Measurements from ENCODE around the gene FLVCR2. TPM values are rescaled to one million over a fixed set of nuclear protein-coding genes. Genes with fewer than 3 reads are reported as not detected.
A peak's percentile ranks its signal among the peaks of the same experiment; 100 is the strongest.

The FLVCR2 gene, protein sequence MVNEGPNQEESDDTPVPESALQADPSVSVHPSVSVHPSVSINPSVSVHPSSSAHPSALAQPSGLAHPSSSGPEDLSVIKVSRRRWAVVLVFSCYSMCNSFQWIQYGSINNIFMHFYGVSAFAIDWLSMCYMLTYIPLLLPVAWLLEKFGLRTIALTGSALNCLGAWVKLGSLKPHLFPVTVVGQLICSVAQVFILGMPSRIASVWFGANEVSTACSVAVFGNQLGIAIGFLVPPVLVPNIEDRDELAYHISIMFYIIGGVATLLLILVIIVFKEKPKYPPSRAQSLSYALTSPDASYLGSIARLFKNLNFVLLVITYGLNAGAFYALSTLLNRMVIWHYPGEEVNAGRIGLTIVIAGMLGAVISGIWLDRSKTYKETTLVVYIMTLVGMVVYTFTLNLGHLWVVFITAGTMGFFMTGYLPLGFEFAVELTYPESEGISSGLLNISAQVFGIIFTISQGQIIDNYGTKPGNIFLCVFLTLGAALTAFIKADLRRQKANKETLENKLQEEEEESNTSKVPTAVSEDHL
- 2.9 and 7.0 TPM in 2 replicates for total RNA-seq (2014; rRNA removed; shearing (Covaris generic); ENCODE audit: low replicate concordance)

- in situ Hi-C loops (cut with HindIII; ENCODE audit: low pct_unique_long_range_greater_than_20kb, low sequenced_read_pairs), result no loop called here
- peak; percentile 73 for DNase-seq (ENCODE audit: low read depth)
Observed at GRCh38 chr14:75578102-75578785, at the start of gene FLVCR2. Gene FLVCR2, plus strand, starts transcription at chr14:75578620. Its CDS starts 353 bp downstream, at chr14:75578973.

DNA sequence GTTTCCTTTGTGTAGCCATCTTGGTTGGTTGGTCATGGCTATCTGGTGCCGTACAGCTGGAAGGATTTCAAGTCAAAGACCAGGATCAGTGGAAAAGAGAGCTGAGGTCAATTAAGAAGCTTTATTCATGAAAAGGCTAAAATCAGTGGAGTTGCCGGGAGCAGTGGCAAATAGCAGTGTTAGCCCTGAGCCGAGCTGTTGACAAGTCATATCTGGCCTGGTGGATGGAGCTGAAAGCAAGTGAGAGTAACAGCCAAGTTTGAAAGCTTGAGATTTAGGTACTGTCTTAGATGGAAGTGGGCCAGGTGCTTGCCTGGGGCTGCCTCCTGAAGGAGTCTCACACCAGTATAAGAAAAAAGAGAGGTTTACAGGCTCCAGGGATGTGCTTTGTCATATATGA is 47.2 kb upstream of the FLVCR2 start:
- in situ Hi-C loops (cut with HindIII; ENCODE audit: low pct_unique_long_range_greater_than_20kb, low sequenced_read_pairs), result no loop called here
- DNase-seq (ENCODE audit: low read depth), result no peak

GRCh38 chr14:75531660-75532317 is 46.6 kb upstream of the FLVCR2 start:
- DNase-seq (ENCODE audit: low read depth), result peak; percentile 72
- in situ Hi-C loops (cut with HindIII; ENCODE audit: low pct_unique_long_range_greater_than_20kb, low sequenced_read_pairs), result no loop called here

DNA sequence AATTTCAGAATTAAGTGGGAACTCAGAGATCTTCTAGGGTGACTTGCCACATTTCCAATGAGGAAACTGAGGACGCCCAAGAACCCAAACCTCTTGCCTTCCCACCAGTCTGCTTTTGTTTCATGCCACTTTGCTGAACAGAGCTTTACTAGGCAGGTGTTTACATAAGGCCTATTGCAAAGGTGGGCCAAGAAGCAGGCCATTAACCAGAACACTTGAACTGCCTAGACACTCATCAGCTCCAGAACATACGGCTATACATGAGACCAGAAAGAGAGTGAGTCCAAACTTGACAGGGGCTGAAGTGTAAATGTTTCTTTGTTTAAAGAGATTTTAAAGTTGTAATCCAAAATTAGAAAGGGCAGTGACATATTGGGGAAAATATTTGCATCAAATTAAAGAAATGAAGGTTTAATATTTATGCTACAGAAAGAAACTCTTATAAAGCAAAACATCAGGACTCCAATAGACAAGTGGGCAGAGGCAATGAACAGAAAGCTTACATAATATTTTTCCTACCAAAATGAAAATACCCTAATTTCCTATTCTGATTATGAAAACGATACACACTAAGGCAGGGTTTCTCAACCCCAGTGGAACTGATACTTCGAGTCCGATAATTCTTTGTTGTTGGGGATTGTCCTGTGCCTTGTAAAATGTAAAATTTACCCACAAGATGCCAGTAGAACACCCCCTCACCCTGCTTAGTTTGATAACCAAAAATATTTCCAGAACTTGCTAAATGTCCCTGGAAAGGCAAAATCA is 44.4 kb upstream of the FLVCR2 start:
- in situ Hi-C loops (cut with HindIII; ENCODE audit: low pct_unique_long_range_greater_than_20kb, low sequenced_read_pairs), result no loop called here
- no peak for DNase-seq (ENCODE audit: low read depth)

DNA sequence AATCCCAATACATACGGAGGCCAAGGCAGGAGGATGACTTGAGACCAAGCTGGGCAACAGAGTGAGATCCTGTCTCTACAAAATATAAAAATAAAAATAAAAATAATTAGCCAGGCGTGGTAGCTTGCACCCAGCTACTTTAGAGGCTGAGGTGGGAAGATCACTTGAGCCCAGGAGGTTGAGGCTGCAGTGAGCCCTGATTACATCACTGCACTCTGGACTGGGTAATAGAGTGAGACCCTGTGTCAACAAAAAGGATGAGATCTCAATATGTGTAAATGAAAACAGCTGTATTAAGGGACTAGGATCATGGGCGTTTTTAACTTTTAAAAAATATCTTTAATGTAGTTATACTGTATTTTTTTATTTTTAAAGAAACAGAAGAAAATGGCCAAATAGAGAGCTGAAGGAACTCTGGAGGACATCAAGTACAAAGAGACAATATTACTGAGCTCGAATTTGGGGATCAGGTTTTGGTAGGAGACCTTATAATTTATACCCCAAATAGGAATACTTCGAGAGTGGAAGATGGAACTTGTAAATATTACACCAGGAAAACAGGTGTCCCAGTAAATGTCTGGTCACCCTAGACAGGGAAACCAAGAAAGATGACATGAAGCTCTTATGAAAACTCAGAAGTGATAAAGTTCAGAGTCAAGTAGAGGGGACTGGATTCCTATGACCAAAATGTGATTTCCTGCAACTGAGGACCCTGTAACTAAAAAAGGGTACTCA is 43.1 kb upstream of the FLVCR2 start:
- in situ Hi-C loops (cut with HindIII; ENCODE audit: low pct_unique_long_range_greater_than_20kb, low sequenced_read_pairs), result no loop called here
- DNase-seq (ENCODE audit: low read depth), result no peak

DNA sequence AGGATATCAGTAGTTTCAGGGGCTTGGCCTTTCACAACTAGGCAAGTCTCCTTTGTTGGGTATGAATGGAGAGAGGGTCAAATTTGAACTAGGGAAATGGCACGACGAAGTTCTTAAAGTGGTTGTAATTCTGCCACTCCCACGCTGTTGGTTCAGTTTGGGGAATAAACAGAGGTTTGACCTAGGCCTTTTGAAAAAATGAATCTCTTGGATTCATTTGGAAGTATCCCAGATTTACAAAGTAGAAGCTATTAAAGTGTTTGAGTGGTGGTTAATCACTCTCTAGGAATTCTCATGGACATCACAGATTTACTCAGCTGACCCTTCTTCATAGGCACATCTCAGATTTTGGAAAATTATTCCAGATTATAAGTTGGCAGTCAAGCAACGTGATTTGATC is 41.3 kb upstream of the FLVCR2 start:
- in situ Hi-C loops (cut with HindIII; ENCODE audit: low pct_unique_long_range_greater_than_20kb, low sequenced_read_pairs), result no loop called here
- DNase-seq (ENCODE audit: low read depth), result no peak

DNA sequence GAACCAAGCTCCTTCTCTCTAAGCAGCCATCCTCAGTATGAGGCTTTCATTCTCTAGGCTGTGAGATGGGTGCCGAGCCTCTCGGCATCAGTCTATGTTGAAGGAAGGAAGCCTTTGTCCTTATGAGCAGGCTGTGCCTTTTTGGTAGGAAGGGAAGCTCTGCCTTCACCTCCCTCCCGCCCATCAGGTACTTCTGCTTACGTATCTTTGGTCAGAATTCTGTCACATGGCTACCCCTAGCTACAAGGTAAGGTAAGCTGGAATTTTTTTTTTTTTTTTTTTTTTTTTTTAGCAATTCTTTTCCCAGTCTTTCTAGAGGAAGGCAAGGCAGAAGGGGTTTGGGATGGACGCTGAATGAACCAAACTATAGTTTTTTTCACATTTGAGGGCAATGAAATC is 39.3 kb upstream of the FLVCR2 start:
- DNase-seq (ENCODE audit: low read depth), result no peak
- in situ Hi-C loops (cut with HindIII; ENCODE audit: low pct_unique_long_range_greater_than_20kb, low sequenced_read_pairs), result no loop called here

DNA sequence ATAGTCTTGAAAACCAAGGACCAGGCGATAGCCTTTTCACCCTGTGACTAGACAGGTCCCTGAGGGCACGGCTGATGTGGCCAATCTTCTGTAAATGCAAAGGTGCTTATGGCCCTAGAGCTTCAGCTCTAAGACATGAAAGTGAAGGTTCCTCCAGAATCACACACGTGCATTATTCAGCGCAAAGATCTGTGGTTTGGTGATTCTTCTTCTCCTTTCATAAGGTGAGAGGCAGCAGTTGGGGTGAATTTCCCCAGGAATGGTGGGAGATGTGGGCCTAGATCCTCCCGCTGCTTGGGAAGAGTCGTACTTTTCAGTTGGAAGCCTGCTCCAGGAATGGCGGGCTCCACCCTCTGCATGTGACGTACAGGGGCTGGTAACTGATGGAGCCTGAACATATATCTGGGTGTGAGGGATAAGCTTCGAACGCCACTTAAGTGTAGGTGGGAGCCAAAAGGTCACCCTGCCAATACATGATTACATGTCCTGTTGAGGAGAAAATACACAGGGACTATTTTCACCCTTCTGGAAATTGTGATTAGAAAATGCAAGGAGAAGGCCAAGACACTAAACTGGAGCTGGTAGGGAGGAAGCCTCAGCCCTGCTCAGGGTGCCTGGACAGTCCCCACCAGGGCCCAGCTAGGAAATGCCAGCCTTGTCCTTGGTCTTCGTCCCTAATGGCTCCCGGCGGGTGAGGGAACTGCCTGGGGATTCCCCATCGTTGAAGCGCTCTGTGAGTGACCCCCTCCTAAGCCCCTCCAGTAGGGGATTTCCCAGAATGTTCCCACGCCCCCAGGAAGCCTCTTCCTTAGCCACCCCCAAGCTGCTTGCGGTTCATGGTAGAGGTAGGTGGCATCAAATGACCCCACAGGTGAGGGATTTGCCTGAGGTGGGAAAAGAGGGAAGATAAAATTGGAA is 38.6 kb upstream of the FLVCR2 start:
- in situ Hi-C loops (cut with HindIII; ENCODE audit: low pct_unique_long_range_greater_than_20kb, low sequenced_read_pairs), result no loop called here
- DNase-seq (ENCODE audit: low read depth), result no peak

GRCh38 chr14:75540479-75540851 is 38.0 kb upstream of the FLVCR2 start:
- no peak for DNase-seq (ENCODE audit: low read depth)
- in situ Hi-C loops (cut with HindIII; ENCODE audit: low pct_unique_long_range_greater_than_20kb, low sequenced_read_pairs), result no loop called here

GRCh38 chr14:75542588-75543091 is 35.8 kb upstream of the FLVCR2 start:
- DNase-seq (ENCODE audit: low read depth), result no peak

DNA sequence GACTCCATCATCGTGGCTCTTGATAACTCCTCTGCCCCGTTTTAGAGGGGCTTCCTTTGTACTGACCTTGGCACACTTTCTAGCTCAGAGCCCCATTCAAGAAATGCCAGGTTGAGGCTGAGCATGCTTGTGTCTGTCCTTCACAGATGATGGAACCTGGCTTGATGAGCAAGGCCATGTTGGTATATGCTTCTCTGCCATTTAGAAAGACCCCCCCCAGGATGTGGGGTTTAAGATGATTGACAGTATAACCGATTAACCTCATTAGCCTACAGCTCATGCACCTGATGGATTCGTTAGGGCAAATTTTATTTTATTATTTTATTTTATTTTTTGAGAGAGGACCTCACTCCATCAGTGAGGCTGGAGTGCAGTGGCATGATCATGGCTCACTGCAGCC is 35.2 kb upstream of the FLVCR2 start:
- in situ Hi-C loops (cut with HindIII; ENCODE audit: low pct_unique_long_range_greater_than_20kb, low sequenced_read_pairs), result no loop called here
- DNase-seq (ENCODE audit: low read depth), result no peak

More at GRCh38 chr14:75542588-75543091, 35.8 kb upstream of the FLVCR2 start:
- in situ Hi-C loops (cut with HindIII; ENCODE audit: low pct_unique_long_range_greater_than_20kb, low sequenced_read_pairs), result no loop called here

DNA sequence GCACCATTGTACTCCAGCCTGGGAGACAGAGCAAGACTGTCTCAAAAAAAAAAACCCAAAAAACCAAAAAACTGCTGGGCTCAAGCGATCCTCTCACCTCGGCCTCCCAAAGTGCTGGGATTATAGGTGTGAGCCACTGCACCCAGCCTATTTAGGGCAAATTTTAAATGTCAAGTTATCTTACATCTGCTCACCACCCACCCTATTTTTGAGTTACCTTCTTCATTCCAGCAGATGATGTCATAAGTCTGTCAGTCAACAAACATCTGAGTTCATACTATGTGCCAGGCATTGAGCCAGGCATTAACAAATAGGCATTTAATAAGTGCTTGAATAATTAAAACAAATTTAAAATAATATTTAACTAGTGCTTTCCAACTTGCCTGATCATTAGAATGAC is 34.6 kb upstream of the FLVCR2 start:
- no peak for DNase-seq (ENCODE audit: low read depth)
- in situ Hi-C loops (cut with HindIII; ENCODE audit: low pct_unique_long_range_greater_than_20kb, low sequenced_read_pairs), result no loop called here

GRCh38 chr14:75545907-75546306 is 32.5 kb upstream of the FLVCR2 start:
- in situ Hi-C loops (cut with HindIII; ENCODE audit: low pct_unique_long_range_greater_than_20kb, low sequenced_read_pairs), result no loop called here
- DNase-seq (ENCODE audit: low read depth), result no peak

DNA sequence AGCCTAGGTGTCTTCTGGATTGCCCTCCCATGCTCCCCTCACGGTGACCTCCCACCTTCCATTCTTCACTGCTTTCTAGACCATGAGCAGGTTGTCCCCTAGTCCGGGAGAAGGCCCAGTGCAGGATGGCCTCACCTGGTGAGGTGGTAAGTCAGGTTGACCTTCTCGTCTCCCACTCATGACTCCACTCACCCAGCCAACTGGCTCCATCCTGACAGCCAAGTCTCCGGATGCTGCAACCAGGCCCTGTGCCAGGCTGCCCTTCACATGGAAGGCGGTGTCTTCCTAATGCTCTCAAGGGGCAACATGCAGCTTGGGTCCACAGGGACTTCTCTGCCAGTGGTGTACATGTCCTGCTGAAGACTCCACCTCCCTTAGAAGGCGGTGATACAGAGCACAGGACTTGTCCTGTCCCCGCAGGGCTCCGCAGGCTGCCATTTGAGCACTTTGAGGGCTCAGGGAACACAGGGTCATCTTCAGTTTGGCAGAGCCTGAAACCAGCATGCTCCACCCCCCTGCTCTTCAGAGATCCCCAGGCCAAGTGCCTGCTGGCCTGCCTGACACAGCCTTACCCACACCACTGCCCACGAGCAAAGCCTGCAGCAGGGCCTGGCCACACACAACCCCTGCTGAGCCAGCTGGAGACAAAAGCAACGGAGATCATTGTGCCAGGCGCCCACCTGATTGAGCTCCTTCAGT is 30.7 kb upstream of the FLVCR2 start:
- in situ Hi-C loops (cut with HindIII; ENCODE audit: low pct_unique_long_range_greater_than_20kb, low sequenced_read_pairs), result no loop called here
- no peak for DNase-seq (ENCODE audit: low read depth)

- no peak for DNase-seq (ENCODE audit: low read depth)
- in situ Hi-C loops (cut with HindIII; ENCODE audit: low pct_unique_long_range_greater_than_20kb, low sequenced_read_pairs), result no loop called here
Observed at GRCh38 chr14:75548544-75548943, 29.9 kb upstream of the FLVCR2 start.

DNA sequence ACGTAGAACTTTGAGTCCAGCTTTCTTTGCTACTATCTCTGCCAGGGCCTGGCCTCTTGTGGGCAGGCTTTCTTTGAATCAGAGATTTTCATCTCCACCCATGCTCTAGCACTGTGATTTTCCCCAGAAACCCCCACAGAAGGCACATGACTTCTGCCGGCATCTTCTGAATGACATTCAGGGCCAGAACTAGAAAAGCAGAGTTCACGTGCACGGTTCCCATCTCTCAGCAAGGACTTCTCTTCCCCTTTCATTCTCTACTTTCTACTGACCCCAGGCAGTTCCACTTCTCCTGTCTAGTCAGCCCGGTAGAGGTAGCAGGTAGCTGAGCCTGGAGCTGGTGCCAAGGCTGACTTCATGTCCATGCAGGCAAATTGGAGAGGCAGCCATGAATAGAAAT is 29.3 kb upstream of the FLVCR2 start:
- in situ Hi-C loops (cut with HindIII; ENCODE audit: low pct_unique_long_range_greater_than_20kb, low sequenced_read_pairs), result no loop called here

More for the DNA sequence above, 29.3 kb upstream of the FLVCR2 start:
- DNase-seq (ENCODE audit: low read depth), result no peak

Data from Caki2 (cell line).